GM23338 (cell line): ENCODE results near the gene APBA1. TPM values are rescaled to one million over a fixed set of nuclear protein-coding genes. Genes with fewer than 3 reads are reported as not detected.

Experiments used
- ATAC-seq: fragments of 200-7000 bp; cut with Tn5 transposase; 3 replicates; pipeline ENCODE4 v1.9.1; 2020
- DNase-seq: peaks from one replicate; pipeline ENCODE4 v3.0.0-alpha.2; 2015; ENCODE audit warnings: low spot score
- H2AFZ ChIP-seq: fragments of 200-600 bp; sonication (generic); 2 replicates; pipeline ENCODE4 v1.8.0; 2016; ENCODE audit warnings: antibody characterized with exemption, mild to moderate bottlenecking, moderate library complexity
- H3F3A ChIP-seq: fragments of 200-600 bp; sonication (generic); replicated peaks from 2 replicates; pipeline ENCODE4 v1.8.0; 2017; ENCODE audit warnings: antibody characterized with exemption, mixed run types, low read depth
- H3K27ac ChIP-seq: fragments of 200-600 bp; sonication (generic); 2 replicates; pipeline ENCODE4 v1.6.1; 2016; ENCODE audit warnings: low read depth
- H3K27me3 ChIP-seq: fragments of 200-600 bp; sonication (generic); 2 replicates; pipeline ENCODE4 v1.8.0; 2016; ENCODE audit warnings: mild to moderate bottlenecking, mixed run types, moderate library complexity; ENCODE audit not compliant: insufficient read depth
- H3K36me3 ChIP-seq: fragments of 200-600 bp; sonication (generic); 2 replicates; pipeline ENCODE4 v1.8.0; 2016; ENCODE audit warnings: mild to moderate bottlenecking; ENCODE audit not compliant: insufficient read depth
- H3K4me1 ChIP-seq: fragments of 200-600 bp; sonication (generic); 2 replicates; pipeline ENCODE4 v1.8.0; 2016; ENCODE audit warnings: mild to moderate bottlenecking, moderate library complexity; ENCODE audit not compliant: insufficient read depth
- H3K4me2 ChIP-seq: fragments of 200-600 bp; sonication (generic); 2 replicates; pipeline ENCODE4 v1.7.1; 2017; ENCODE audit warnings: mixed run types
- H3K4me3 ChIP-seq: fragments of 200-600 bp; sonication (generic); 2 replicates; pipeline ENCODE4 v1.6.1; 2016; ENCODE audit warnings: mixed run types
- H3K79me2 ChIP-seq: fragments of 200-600 bp; sonication (generic); replicated peaks from 2 replicates; pipeline ENCODE4 v1.8.0; 2017; ENCODE audit warnings: mild to moderate bottlenecking; ENCODE audit not compliant: insufficient read depth
- H3K9me2 ChIP-seq: fragments of 200-600 bp; sonication (generic); 2 replicates; pipeline ENCODE4 v1.8.0; 2017; ENCODE audit not compliant: insufficient read depth
- H4K20me1 ChIP-seq: fragments of 200-600 bp; sonication (generic); replicated peaks from 2 replicates; pipeline ENCODE4 v1.8.0; 2017; ENCODE audit warnings: mild to moderate bottlenecking; ENCODE audit not compliant: insufficient read depth
- H3K27ac Mint-ChIP-seq: 2 replicates; pipeline ENCODE4 v1.8.0; 2020; ENCODE audit warnings: inconsistent platforms, mild to moderate bottlenecking, moderate library complexity, mixed read lengths
- H3K27me3 Mint-ChIP-seq: 3 replicates; pipeline ENCODE4 v1.8.0; 2022; ENCODE audit warnings: low read depth, mild to moderate bottlenecking, moderate library complexity, mixed read lengths, inconsistent platforms; ENCODE audit not compliant: insufficient read depth, poor library complexity
- H3K36me3 Mint-ChIP-seq: 3 replicates; pipeline ENCODE4 v1.8.0; 2021; ENCODE audit warnings: low read depth, mild to moderate bottlenecking, inconsistent platforms, moderate library complexity, mixed read lengths
- H3K4me1 Mint-ChIP-seq: 3 replicates; pipeline ENCODE4 v1.8.0; 2020; ENCODE audit warnings: mild to moderate bottlenecking, inconsistent platforms, mixed read lengths
- H3K4me3 Mint-ChIP-seq: 3 replicates; pipeline ENCODE4 v1.8.0; 2021; ENCODE audit warnings: moderate library complexity, mild to moderate bottlenecking, inconsistent platforms, mixed read lengths
- H3K9me3 Mint-ChIP-seq: 3 replicates; pipeline ENCODE4 v1.8.0; 2020; ENCODE audit warnings: moderate library complexity, mild to moderate bottlenecking, inconsistent platforms, mixed read lengths
- CREB1 ChIP-seq: fragments of 250-450 bp; sonication (Bioruptor Pico); IDR thresholded peaks from 2 replicates; pipeline ENCODE4 v1.5.0; 2020; ENCODE audit warnings: low read depth, mild to moderate bottlenecking, moderate library complexity
- EZH2 ChIP-seq: fragments of 200-600 bp; sonication (generic); IDR thresholded peaks from one replicate; pipeline ENCODE4 v1.8.0; 2017; ENCODE audit warnings: antibody characterized with exemption, mild to moderate bottlenecking, low read depth; ENCODE audit not compliant: unreplicated experiment
- EZH2phosphoT487 ChIP-seq: fragments of 200-600 bp; sonication (generic); IDR thresholded peaks from one replicate; pipeline ENCODE4 v1.8.1; 2018; ENCODE audit warnings: antibody characterized with exemption; ENCODE audit not compliant: unreplicated experiment
- JUNB ChIP-seq: IDR thresholded peaks from one replicate; pipeline ENCODE4 v1.6.1; 2016; ENCODE audit warnings: antibody characterized with exemption; ENCODE audit not compliant: unreplicated experiment
- NANOG ChIP-seq: IDR thresholded peaks from 2 replicates; pipeline ENCODE4 v1.6.1; 2016; ENCODE audit warnings: antibody characterized with exemption, borderline replicate concordance
- ZNF331 ChIP-seq: fragments of 250-450 bp; sonication (Bioruptor Pico); IDR thresholded peaks from 2 replicates; pipeline ENCODE4 v1.5.0; 2020; ENCODE audit warnings: low read depth, mild to moderate bottlenecking, moderate library complexity
- polyA plus RNA-seq: library from polyadenylated mRNA; unstranded; fragments of >200 nt; fragmentation: Nextera tagmentation; extraction: Ambion mirVana; gene quantifications from 2 replicates; pipeline ENCODE4 v1.2.1, GENCODE V29; 2016
- total RNA-seq: library from RNA; depleted of rRNA; stranded (reverse); fragments of >200 nt; shearing (Covaris generic); gene quantifications from 2 replicates; pipeline ENCODE4 v1.2.3, GENCODE V29; 2014
- TF ChIP-seq, protein P1 (sequence below), 2 experiments: fragments of 200-600 bp in 1 of 2; sonication (generic) in 1 of 2; conservative IDR thresholded peaks; 2 replicates each; pipeline versions ENCODE4 v1.5.1 to v1.6.1; 2016 to 2017; ENCODE audit warnings: antibody characterized with exemption in 2 of 2, low read depth in 2 of 2, mild to moderate bottlenecking in 2 of 2, moderate library complexity in 1 of 2
- TF ChIP-seq, protein P2 (sequence below): fragments of 250-450 bp; sonication (Bioruptor Pico); IDR thresholded peaks from 2 replicates; pipeline ENCODE4 v1.5.0; 2020; ENCODE audit warnings: mild to moderate bottlenecking, moderate library complexity

The APBA1 gene
- total and polyA plus RNA-seq, 2 experiments from 2014 or later = 0.26 to 1.0 TPM

DNA sequence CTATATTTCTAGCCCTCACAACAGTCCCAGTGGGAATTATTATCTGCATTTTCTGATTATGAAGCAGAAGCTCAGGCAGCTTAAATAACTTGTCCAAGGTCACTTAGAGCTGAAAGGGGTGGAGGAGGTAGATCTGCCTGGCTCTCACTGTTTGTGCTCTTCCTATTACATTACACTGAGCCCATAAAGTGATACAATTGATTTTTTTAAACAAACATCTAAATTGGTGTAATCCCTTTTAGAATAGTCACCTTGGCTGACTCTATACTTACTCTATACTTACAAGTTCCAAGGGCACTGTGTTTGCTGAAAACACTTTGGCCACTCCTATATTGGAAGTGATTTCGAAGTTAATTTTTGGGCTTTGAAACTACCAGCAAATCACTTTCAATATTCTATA, 144.7 kb downstream of the APBA1 start:
- 0 out of 2 replicates have a peak, but pooled peaks cover 3% of the 10 kb centered on the region for H4K20me1 ChIP-seq
- H3K27ac Mint-ChIP-seq = no peak overlapping the region
- no peaks in the 10 kb centered on the region for H3K36me3 ChIP-seq
- TF ChIP-seq ZNF331 = no peak
- no peak for TF ChIP-seq EZH2
- TF ChIP-seq, protein P1, sequence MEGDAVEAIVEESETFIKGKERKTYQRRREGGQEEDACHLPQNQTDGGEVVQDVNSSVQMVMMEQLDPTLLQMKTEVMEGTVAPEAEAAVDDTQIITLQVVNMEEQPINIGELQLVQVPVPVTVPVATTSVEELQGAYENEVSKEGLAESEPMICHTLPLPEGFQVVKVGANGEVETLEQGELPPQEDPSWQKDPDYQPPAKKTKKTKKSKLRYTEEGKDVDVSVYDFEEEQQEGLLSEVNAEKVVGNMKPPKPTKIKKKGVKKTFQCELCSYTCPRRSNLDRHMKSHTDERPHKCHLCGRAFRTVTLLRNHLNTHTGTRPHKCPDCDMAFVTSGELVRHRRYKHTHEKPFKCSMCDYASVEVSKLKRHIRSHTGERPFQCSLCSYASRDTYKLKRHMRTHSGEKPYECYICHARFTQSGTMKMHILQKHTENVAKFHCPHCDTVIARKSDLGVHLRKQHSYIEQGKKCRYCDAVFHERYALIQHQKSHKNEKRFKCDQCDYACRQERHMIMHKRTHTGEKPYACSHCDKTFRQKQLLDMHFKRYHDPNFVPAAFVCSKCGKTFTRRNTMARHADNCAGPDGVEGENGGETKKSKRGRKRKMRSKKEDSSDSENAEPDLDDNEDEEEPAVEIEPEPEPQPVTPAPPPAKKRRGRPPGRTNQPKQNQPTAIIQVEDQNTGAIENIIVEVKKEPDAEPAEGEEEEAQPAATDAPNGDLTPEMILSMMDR (conservative IDR thresholded peaks at IDR 0.05; ENCODE audit: low read depth in 2 of 2) = no peak
- no peak for TF ChIP-seq EZH2phosphoT487
- H3K27me3 Mint-ChIP-seq = no peaks in the 10 kb centered on the region
- H3K9me2 ChIP-seq = peaks cover 5% of the 10 kb centered on the region; the same call in 1 of the 2 replicates
- no peak overlapping the region for H3K4me2 ChIP-seq
- DNase-seq (no peak), ATAC-seq (no peak)
- no peak overlapping the region for H3K4me3 Mint-ChIP-seq
- no peaks in the 10 kb centered on the region for H3K9me3 Mint-ChIP-seq
- H3K4me1 Mint-ChIP-seq = no peaks in the 10 kb centered on the region
- no peak overlapping the region for H3K4me3 ChIP-seq
- no peak overlapping the region for H3K27ac ChIP-seq
- no peaks in the 10 kb centered on the region for H3K36me3 Mint-ChIP-seq
- H3K4me1 ChIP-seq = no peaks in the 10 kb centered on the region
- H3K27me3 ChIP-seq = no peaks in the 10 kb centered on the region
- no peak overlapping the region for H2AFZ ChIP-seq
- H3F3A ChIP-seq = no peaks in the 10 kb centered on the region
- H3K79me2 ChIP-seq = no peaks in the 10 kb centered on the region

DNA sequence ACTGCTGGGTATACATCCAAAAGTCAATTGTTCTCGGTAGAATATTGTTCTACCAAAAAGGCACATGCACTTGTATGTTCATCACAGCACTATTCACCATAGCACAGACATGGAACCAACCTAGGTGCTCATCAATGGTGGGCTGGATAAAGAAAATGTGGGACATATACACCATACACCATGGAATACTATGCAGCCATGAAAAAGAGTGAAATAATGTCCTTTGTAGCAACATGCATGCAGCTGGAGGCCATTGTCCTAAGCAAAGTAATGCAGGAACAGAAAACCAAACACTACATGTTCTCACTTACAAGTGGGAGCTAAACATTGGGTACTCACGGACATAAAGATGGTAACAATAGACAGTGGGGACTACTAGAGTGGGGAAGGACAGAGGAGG, 145.5 kb downstream of the APBA1 start:
- H3K36me3 ChIP-seq = no peaks in the 10 kb centered on the region
- H3K27me3 Mint-ChIP-seq = no peaks in the 10 kb centered on the region
- no peaks in the 10 kb centered on the region for H3K4me1 ChIP-seq
- H3K9me3 Mint-ChIP-seq = no peaks in the 10 kb centered on the region
- H2AFZ ChIP-seq = no peak overlapping the region
- no peaks in the 10 kb centered on the region for H3K4me1 Mint-ChIP-seq
- H3K79me2 ChIP-seq = no peaks in the 10 kb centered on the region
- ATAC-seq = no peak
- no peaks in the 10 kb centered on the region for H3K36me3 Mint-ChIP-seq
- 0 out of 2 replicates have a peak, but pooled peaks cover 3% of the 10 kb centered on the region for H4K20me1 ChIP-seq
- no peak for DNase-seq
- H3K27me3 ChIP-seq = no peaks in the 10 kb centered on the region
- H3K27ac ChIP-seq = no peak overlapping the region
- TF ChIP-seq JUNB (no peak), NANOG (no peak), EZH2phosphoT487 (no peak)
- H3K27ac Mint-ChIP-seq = no peak overlapping the region
- peaks cover 5% of the 10 kb centered on the region; the same call in 1 of the 2 replicates for H3K9me2 ChIP-seq
- H3K4me2 ChIP-seq = no peak overlapping the region
- no peak overlapping the region for H3K4me3 ChIP-seq
- no peak overlapping the region for H3K4me3 Mint-ChIP-seq
- no peaks in the 10 kb centered on the region for H3F3A ChIP-seq

DNA sequence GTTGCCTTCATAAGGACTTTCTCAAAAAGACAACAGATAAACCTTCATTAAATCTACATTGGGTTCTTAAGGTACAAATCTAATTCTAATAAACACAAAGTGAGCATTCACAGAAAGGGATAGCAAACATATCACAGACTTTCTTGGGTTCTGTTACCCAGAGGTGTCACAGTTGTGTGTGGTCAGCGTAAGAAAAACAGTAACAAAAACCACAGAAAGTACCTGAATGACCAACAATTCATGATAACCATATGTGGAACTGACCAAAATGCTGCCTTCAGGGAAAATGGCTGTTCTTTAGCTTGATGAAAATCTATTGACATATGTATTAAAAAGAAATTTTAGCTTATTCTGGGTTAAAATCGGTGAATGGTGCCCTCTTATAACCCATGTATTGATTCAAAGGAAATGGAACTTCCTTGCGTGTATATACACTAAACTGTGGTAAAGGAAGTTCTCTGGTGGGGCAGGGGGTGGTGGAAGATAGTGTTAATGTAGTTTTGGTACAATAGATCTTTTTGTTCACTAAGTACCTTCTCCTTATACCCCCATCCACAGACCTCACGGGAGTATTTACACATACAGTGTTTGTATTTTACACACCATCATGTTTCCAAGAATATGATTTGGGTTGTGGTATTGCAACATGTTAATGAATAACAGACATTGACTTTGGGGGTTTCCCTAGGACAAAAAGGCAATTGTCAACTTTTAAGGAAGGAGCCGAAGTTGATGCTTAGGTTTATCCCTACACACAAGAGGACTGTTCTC, 152.5 kb downstream of the APBA1 start:
- no peak overlapping the region for H3K27ac ChIP-seq
- H2AFZ ChIP-seq = no peak overlapping the region
- Mint-ChIP-seq H3K4me3 (no peak overlapping the region), H3K36me3 (no peaks in the 10 kb centered on the region), H3K27ac (no peak overlapping the region), H3K9me3 (no peaks in the 10 kb centered on the region), H3K4me1 (no peaks in the 10 kb centered on the region), H3K27me3 (peaks cover 1% of the 10 kb centered on the region)
- H4K20me1 ChIP-seq = no peaks in the 10 kb centered on the region
- no peak for DNase-seq
- H3K79me2 ChIP-seq = no peaks in the 10 kb centered on the region
- H3K4me1 ChIP-seq = no peaks in the 10 kb centered on the region
- no peaks in the 10 kb centered on the region for H3K27me3 ChIP-seq
- no peak for ATAC-seq
- H3K36me3 ChIP-seq = no peaks in the 10 kb centered on the region
- H3K9me2 ChIP-seq = peaks cover 11% of the 10 kb centered on the region; the same call in 1 of the 2 replicates
- H3K4me2 ChIP-seq = no peak overlapping the region
- H3F3A ChIP-seq = no peaks in the 10 kb centered on the region
- H3K4me3 ChIP-seq = no peak overlapping the region
- TF ChIP-seq, protein P2, sequence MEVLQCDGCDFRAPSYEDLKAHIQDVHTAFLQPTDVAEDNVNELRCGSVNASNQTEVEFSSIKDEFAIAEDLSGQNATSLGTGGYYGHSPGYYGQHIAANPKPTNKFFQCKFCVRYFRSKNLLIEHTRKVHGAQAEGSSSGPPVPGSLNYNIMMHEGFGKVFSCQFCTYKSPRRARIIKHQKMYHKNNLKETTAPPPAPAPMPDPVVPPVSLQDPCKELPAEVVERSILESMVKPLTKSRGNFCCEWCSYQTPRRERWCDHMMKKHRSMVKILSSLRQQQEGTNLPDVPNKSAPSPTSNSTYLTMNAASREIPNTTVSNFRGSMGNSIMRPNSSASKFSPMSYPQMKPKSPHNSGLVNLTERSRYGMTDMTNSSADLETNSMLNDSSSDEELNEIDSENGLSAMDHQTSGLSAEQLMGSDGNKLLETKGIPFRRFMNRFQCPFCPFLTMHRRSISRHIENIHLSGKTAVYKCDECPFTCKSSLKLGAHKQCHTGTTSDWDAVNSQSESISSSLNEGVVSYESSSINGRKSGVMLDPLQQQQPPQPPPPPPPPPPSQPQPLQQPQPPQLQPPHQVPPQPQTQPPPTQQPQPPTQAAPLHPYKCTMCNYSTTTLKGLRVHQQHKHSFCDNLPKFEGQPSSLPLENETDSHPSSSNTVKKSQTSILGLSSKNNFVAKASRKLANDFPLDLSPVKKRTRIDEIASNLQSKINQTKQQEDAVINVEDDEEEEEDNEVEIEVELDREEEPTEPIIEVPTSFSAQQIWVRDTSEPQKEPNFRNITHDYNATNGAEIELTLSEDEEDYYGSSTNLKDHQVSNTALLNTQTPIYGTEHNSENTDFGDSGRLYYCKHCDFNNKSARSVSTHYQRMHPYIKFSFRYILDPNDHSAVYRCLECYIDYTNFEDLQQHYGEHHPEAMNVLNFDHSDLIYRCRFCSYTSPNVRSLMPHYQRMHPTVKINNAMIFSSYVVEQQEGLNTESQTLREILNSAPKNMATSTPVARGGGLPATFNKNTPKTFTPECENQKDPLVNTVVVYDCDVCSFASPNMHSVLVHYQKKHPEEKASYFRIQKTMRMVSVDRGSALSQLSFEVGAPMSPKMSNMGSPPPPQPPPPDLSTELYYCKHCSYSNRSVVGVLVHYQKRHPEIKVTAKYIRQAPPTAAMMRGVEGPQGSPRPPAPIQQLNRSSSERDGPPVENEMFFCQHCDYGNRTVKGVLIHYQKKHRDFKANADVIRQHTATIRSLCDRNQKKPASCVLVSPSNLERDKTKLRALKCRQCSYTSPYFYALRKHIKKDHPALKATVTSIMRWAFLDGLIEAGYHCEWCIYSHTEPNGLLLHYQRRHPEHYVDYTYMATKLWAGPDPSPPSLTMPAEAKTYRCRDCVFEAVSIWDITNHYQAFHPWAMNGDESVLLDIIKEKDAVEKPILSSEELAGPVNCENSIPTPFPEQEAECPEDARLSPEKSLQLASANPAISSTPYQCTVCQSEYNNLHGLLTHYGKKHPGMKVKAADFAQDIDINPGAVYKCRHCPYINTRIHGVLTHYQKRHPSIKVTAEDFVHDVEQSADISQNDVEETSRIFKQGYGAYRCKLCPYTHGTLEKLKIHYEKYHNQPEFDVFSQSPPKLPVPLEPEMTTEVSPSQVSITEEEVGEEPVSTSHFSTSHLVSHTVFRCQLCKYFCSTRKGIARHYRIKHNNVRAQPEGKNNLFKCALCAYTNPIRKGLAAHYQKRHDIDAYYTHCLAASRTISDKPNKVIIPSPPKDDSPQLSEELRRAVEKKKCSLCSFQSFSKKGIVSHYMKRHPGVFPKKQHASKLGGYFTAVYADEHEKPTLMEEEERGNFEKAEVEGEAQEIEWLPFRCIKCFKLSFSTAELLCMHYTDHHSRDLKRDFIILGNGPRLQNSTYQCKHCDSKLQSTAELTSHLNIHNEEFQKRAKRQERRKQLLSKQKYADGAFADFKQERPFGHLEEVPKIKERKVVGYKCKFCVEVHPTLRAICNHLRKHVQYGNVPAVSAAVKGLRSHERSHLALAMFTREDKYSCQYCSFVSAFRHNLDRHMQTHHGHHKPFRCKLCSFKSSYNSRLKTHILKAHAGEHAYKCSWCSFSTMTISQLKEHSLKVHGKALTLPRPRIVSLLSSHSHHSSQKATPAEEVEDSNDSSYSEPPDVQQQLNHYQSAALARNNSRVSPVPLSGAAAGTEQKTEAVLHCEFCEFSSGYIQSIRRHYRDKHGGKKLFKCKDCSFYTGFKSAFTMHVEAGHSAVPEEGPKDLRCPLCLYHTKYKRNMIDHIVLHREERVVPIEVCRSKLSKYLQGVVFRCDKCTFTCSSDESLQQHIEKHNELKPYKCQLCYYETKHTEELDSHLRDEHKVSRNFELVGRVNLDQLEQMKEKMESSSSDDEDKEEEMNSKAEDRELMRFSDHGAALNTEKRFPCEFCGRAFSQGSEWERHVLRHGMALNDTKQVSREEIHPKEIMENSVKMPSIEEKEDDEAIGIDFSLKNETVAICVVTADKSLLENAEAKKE (CRISPR knock-in tag) = no peak
- no peak for TF ChIP-seq EZH2phosphoT487
- no peak for TF ChIP-seq CREB1 (CRISPR knock-in tag)
